PC-3 (cell line): ENCODE measurements around the gene TNP1.

Experiments used
- CTCF ChIP-seq: fragments of 300-600 bp; sonication (generic); conservative IDR thresholded peaks from 2 replicates; pipeline ENCODE4 v1.5.1; 2017; ENCODE audit warnings: antibody characterized with exemption, low read depth, mild to moderate bottlenecking, low read length
- EZH2phosphoT487 ChIP-seq: fragments of 300-600 bp; sonication (generic); IDR thresholded peaks from 2 replicates; pipeline ENCODE4 v1.6.1; 2018; ENCODE audit warnings: mild to moderate bottlenecking, antibody characterized with exemption, low read length, borderline replicate concordance

DNA sequence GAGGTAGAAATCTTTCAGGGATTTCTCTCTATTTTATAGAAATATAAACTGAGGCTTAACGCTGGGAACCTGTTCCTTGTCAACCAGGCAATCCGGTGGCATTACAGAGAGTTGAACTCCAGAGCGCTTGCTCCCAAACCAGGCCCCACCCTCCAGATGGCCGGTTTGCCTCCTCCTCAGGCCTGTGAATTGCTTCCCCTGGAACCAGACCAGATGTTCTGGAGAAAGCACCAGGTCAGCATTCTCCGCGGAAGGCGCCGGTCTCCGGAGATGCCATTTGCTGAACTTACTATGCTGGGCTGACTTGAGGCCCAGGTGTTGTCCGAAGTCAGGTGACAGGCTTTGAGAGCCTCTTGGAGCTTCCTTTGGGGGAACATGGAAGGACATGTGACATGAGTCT lies 17.2 kb downstream of the TNP1 start:
- no peak for TF ChIP-seq EZH2phosphoT487
- TF ChIP-seq CTCF: no peak
